Astrocyte (in vitro differentiated cells and primary cell): ENCODE measurements around the gene RECK.

Experiments used
- EZH2 ChIP-seq: IDR thresholded peaks from 2 replicates; pipeline ENCODE4 v1.6.1; 2012; ENCODE audit warnings: mild to moderate bottlenecking, low read length, inconsistent platforms; ENCODE audit not compliant: insufficient read depth
- TF ChIP-seq, protein P1 (sequence below): IDR thresholded peaks from 2 replicates; pipeline ENCODE4 v1.5.1; 2011; ENCODE audit warnings: low read depth, mild to moderate bottlenecking, inconsistent platforms, low read length, moderate library complexity; ENCODE audit not compliant: insufficient read depth

GRCh38 chr9:36078051-36078450 lies 41.3 kb downstream of the RECK start:
- TF ChIP-seq EZH2: no peak
- TF ChIP-seq, protein P1, sequence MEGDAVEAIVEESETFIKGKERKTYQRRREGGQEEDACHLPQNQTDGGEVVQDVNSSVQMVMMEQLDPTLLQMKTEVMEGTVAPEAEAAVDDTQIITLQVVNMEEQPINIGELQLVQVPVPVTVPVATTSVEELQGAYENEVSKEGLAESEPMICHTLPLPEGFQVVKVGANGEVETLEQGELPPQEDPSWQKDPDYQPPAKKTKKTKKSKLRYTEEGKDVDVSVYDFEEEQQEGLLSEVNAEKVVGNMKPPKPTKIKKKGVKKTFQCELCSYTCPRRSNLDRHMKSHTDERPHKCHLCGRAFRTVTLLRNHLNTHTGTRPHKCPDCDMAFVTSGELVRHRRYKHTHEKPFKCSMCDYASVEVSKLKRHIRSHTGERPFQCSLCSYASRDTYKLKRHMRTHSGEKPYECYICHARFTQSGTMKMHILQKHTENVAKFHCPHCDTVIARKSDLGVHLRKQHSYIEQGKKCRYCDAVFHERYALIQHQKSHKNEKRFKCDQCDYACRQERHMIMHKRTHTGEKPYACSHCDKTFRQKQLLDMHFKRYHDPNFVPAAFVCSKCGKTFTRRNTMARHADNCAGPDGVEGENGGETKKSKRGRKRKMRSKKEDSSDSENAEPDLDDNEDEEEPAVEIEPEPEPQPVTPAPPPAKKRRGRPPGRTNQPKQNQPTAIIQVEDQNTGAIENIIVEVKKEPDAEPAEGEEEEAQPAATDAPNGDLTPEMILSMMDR: no peak
